Fibroblast of mammary gland (primary cell): ENCODE data around the gene KCNE5.
"Not testable (repeated sequence)": the region's sequence is repeated elsewhere in the genome, so short reads cannot be mapped to it uniquely, and the experiment has no call there.

Source experiments
- DNase-seq: peaks from one replicate; pipeline ENCODE4 v3.0.0-alpha.2; 2010; ENCODE audit warnings: low read depth
- H3K4me3 ChIP-seq: 2 replicates; pipeline ENCODE4 v1.5.1; 2011; ENCODE audit warnings: low read depth, mild to moderate bottlenecking, low read length, moderate library complexity; ENCODE audit not compliant: control insufficient read depth
- CTCF ChIP-seq: conservative IDR thresholded peaks from 2 replicates; pipeline ENCODE4 v1.5.1; 2011; ENCODE audit warnings: low read depth, low read length, inconsistent platforms; ENCODE audit not compliant: control insufficient read depth, insufficient read depth

Gene KCNE5

DNA sequence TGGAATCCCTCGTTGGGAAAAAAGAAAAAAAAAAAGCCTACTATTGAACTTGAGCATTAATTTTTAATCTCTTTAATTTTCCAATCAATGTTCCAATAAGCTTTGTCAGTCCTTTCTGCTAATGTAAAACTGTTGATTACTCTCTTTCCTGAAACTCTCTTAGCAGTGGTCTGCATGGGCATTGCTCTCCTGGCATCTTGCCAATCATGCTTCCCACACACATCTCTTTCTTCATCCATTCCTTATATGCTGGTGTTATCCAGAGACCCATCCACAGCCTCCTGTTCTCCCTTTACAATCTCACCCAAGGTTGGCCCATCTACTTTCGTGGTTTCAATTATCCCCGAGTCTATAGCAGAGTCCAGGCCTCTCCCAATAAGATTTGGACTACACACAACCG lies 31.8 kb upstream of the KCNE5 start:
- no peak overlapping the region for H3K4me3 ChIP-seq
- TF ChIP-seq CTCF: no peak
- peak; percentile 6 for DNase-seq

GRCh38 chrX:109655502-109656201 lies 30.7 kb upstream of the KCNE5 start:
- H3K4me3 ChIP-seq: no peak overlapping the region
- TF ChIP-seq CTCF: no peak
- DNase-seq: no peak

DNA sequence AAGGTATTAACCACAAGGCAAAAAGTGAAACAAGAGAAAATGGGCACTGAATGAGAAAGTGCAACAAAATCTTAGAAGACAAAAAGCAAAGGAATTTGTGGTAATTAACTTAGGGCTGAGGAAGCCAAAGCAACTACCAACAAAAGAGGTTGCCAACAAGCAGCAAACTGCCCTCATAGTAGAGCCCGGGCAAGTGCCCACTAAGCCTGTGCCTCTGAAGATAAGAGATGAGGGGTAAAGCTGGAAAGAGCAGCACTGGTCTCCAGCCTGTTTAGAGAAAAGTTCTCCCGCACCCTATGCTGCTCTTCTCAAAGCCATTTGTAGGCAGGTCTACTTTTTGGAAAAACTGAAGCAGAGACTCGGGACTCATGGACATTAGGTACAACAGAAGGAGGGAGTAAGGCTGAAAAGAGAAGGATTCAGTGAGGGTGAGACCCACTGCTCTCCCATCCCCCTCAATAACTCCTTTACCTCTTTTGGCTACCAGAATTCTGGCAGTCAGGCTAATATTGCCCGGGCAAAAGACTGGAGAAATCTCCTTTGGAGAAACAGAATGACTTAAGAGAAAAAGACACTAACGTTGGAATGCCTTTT lies 29.6 kb upstream of the KCNE5 start:
- no peak for TF ChIP-seq CTCF
- DNase-seq: no peak
- H3K4me3 ChIP-seq: no peak overlapping the region

DNA sequence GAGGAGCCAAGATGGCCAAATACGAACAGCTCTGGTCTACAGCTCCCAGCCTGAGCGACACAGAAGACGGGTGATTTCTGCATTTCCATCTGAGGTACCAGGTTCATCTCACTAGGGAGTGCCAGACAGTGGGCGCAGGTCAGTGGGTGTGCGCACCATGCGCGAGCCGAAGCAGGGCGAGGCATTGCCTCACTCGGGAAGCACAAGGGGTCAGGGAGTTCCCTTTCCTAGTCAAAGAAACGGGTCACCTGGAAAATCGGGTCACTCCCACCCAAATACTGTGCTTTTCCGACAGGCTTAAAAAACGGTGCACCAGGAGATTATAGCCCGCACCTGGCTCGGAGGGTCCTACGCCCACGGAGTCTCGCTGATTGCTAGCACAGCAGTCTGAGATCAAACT lies 19.7 kb upstream of the KCNE5 start:
- not testable (repeated sequence) for H3K4me3 ChIP-seq, DNase-seq

GRCh38 chrX:109643687-109644086 lies 18.7 kb upstream of the KCNE5 start:
- TF ChIP-seq CTCF: no peak
- no peak for DNase-seq
- no peak overlapping the region for H3K4me3 ChIP-seq

GRCh38 chrX:109638158-109638557 lies 13.2 kb upstream of the KCNE5 start:
- TF ChIP-seq CTCF: no peak
- DNase-seq: no peak

GRCh38 chrX:109637477-109637876 lies 12.5 kb upstream of the KCNE5 start:
- not testable (repeated sequence) for DNase-seq, H3K4me3 ChIP-seq

More at GRCh38 chrX:109638158-109638557, 13.2 kb upstream of the KCNE5 start:
- H3K4me3 ChIP-seq: no peak overlapping the region

DNA sequence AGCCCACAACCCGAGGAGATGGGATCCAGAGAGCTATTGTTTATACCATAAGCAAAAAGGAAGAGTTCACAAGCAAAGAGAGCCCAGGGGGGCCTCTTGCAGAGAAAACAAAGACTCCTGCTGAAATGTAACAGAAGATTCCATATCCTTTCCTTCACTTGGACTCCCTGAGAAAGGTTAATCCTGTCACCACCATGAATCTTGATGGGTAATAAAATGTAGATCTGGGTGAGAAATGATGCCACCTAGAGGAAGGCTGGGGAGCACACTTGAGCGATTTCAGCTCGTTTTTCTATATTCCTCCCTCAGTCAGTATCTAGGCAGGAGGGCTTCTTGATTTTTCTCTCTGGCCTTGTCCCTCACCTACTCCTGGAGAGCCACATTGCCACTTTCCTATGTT lies 10.2 kb upstream of the KCNE5 start:
- no peak overlapping the region for H3K4me3 ChIP-seq
- peak; percentile 23 for DNase-seq

More for the DNA sequence above, 10.2 kb upstream of the KCNE5 start:
- peak; percentile 65 for TF ChIP-seq CTCF
